Mammary epithelial cell (primary cell): ENCODE measurements around the gene F7.

Experiments used
- EZH2 ChIP-seq: IDR thresholded peaks from 2 replicates; pipeline ENCODE4 v1.6.1; 2012; ENCODE audit warnings: low read length, inconsistent platforms, borderline replicate concordance
- TF ChIP-seq, protein P1 (sequence below), 2 donors: IDR thresholded peaks in 1 of 2; conservative IDR thresholded peaks in 1 of 2; 2 replicates each; pipeline ENCODE4 v1.5.1; 2011 to 2012; ENCODE audit warnings: inconsistent platforms in 2 of 2, low read length in 2 of 2, mild to moderate bottlenecking in 2 of 2, control low read depth in 1 of 2, low read depth in 1 of 2; ENCODE audit not compliant: insufficient read depth in 1 of 2; ENCODE audit errors: extremely low read depth in 1 of 2

DNA sequence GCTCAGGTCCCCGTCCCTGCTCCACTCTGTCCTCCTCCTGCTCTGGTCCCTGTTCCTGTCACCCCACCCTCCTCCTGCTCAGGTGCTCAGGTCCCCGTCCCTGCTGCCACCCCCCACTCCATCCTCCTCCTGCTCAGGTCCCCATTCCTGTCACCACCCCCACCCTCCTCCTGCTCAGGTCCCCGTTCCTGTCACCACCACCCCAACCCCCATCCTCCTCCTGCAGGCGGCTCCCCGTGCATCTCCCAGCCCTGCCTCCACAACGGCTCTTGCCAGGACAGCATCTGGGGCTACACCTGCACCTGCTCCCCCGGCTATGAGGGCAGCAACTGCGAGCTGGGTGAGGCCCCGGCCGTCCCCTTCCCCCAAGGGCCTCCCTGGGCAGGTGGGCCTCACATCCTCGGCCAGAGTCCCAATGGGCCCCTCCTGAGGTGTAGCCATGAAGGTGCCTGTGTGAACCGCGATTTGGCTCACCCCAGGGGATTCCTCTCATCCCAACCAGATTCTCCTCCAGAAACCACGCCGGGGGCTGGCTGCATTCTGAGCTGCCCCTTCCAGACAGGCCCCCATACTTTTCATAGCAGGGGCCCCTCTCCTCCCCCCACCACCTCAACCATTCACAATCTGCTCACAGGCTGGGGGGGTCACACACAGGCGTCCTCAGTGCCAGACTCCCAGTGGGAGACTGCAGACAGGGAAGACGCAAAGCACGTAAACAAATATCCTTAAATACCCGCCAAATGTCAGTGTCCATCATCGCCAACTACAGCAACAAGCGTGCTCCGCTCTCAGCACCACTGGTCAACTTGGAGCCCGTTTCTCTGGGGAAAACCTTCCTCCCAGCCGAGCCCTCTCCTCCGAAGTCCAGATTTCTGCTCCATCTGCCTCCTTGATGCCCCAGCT lies 57.4 kb downstream of the F7 start:
- TF ChIP-seq, protein P1, sequence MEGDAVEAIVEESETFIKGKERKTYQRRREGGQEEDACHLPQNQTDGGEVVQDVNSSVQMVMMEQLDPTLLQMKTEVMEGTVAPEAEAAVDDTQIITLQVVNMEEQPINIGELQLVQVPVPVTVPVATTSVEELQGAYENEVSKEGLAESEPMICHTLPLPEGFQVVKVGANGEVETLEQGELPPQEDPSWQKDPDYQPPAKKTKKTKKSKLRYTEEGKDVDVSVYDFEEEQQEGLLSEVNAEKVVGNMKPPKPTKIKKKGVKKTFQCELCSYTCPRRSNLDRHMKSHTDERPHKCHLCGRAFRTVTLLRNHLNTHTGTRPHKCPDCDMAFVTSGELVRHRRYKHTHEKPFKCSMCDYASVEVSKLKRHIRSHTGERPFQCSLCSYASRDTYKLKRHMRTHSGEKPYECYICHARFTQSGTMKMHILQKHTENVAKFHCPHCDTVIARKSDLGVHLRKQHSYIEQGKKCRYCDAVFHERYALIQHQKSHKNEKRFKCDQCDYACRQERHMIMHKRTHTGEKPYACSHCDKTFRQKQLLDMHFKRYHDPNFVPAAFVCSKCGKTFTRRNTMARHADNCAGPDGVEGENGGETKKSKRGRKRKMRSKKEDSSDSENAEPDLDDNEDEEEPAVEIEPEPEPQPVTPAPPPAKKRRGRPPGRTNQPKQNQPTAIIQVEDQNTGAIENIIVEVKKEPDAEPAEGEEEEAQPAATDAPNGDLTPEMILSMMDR (conservative IDR thresholded peaks at IDR 0.05 in 1 of 2, IDR thresholded peaks at IDR 0.05 in 1 of 2; ENCODE audit: extremely low read depth in 1 of 2, insufficient read depth in 1 of 2, low read depth in 1 of 2, low read length in 2 of 2): no peak
- TF ChIP-seq EZH2: no peak
